ENCODE data around the gene MED27.

Gene MED27

GRCh38 chr9:132099741-132100407 lies 20.2 kb upstream of the MED27 start:
- no peaks in the 10 kb centered on the region for H3K27me3 ChIP-seq (ENCODE audit: insufficient read depth, low read length, poor library complexity, severe bottlenecking)
- H3F3A ChIP-seq (ENCODE audit: low read depth): no peaks in the 10 kb centered on the region
- H3K9me3 ChIP-seq (ENCODE audit: insufficient read depth, low read depth, low read length): no peaks in the 10 kb centered on the region

DNA sequence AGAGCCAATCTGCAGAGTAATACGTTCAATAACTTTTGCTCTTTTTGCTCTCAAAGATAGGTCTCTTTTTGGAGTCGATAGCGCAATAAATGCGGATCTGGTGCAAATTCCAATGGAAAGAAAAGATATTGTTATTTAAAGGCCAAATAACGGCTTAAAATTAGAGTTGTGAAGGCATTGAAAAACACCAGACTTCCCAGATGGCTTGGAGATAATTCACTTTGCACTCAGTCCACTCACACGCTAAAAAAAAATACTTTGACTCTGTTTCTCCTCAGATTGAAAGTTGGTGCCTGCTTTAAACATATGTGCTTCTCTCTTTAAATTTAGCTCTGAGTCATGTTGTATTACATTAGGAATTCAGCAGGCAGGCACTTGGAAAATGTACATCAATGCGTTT lies 19.5 kb upstream of the MED27 start:
- no peak for TF ChIP-seq EZH2phosphoT487 (IDR thresholded peaks at IDR 0.05; ENCODE audit: borderline replicate concordance)
- TF ChIP-seq, protein P1, sequence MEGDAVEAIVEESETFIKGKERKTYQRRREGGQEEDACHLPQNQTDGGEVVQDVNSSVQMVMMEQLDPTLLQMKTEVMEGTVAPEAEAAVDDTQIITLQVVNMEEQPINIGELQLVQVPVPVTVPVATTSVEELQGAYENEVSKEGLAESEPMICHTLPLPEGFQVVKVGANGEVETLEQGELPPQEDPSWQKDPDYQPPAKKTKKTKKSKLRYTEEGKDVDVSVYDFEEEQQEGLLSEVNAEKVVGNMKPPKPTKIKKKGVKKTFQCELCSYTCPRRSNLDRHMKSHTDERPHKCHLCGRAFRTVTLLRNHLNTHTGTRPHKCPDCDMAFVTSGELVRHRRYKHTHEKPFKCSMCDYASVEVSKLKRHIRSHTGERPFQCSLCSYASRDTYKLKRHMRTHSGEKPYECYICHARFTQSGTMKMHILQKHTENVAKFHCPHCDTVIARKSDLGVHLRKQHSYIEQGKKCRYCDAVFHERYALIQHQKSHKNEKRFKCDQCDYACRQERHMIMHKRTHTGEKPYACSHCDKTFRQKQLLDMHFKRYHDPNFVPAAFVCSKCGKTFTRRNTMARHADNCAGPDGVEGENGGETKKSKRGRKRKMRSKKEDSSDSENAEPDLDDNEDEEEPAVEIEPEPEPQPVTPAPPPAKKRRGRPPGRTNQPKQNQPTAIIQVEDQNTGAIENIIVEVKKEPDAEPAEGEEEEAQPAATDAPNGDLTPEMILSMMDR (conservative IDR thresholded peaks at IDR 0.05; ENCODE audit: low read length): no peak

More at GRCh38 chr9:132099741-132100407, 20.2 kb upstream of the MED27 start:
- Histone ChIP-seq H3K4me3 (ENCODE audit: low read length, poor library complexity, severe bottlenecking) (no peak overlapping the region), H3K9ac (ENCODE audit: low read depth, low read length, poor library complexity, severe bottlenecking) (no peak overlapping the region), H3K4me2 (ENCODE audit: low read depth, low read length, poor library complexity, severe bottlenecking) (no peak overlapping the region), H3K36me3 (ENCODE audit: insufficient read depth, low read length) (no peaks in the 10 kb centered on the region), H2AFZ (ENCODE audit: low read length) (no peak overlapping the region), H3K9me2 (replicated peaks; ENCODE audit: low read depth, low read length) (no peaks in the 10 kb centered on the region), H3K79me2 (ENCODE audit: insufficient read depth, low read length) (no peaks in the 10 kb centered on the region), H4K20me1 (ENCODE audit: insufficient read depth, low read length, poor library complexity, severe bottlenecking) (no peaks in the 10 kb centered on the region), H3K4me1 (ENCODE audit: insufficient read depth, low read length, poor library complexity, severe bottlenecking) (no peaks in the 10 kb centered on the region)
- no peak for TF ChIP-seq EZH2phosphoT487 (IDR thresholded peaks at IDR 0.05; ENCODE audit: borderline replicate concordance)
- TF ChIP-seq, protein P1 (conservative IDR thresholded peaks at IDR 0.05; ENCODE audit: low read length): no peak

GRCh38 chr9:132094314-132094791 lies 14.7 kb upstream of the MED27 start:
- Histone ChIP-seq H3K27me3 (ENCODE audit: insufficient read depth, low read length, poor library complexity, severe bottlenecking) (no peaks in the 10 kb centered on the region), H3K4me2 (ENCODE audit: low read depth, low read length, poor library complexity, severe bottlenecking) (no peak overlapping the region), H3K36me3 (ENCODE audit: insufficient read depth, low read length) (no peaks in the 10 kb centered on the region)

More for the DNA sequence above, 19.5 kb upstream of the MED27 start:
- Histone ChIP-seq H3F3A (ENCODE audit: low read depth) (no peaks in the 10 kb centered on the region), H3K9ac (ENCODE audit: low read depth, low read length, poor library complexity, severe bottlenecking) (no peak overlapping the region), H3K4me1 (ENCODE audit: insufficient read depth, low read length, poor library complexity, severe bottlenecking) (no peaks in the 10 kb centered on the region), H3K9me2 (replicated peaks; ENCODE audit: low read depth, low read length) (no peaks in the 10 kb centered on the region), H3K9me3 (ENCODE audit: insufficient read depth, low read depth, low read length) (no peaks in the 10 kb centered on the region), H3K36me3 (ENCODE audit: insufficient read depth, low read length) (no peaks in the 10 kb centered on the region), H4K20me1 (ENCODE audit: insufficient read depth, low read length, poor library complexity, severe bottlenecking) (no peaks in the 10 kb centered on the region), H3K79me2 (ENCODE audit: insufficient read depth, low read length) (no peaks in the 10 kb centered on the region), H3K4me2 (ENCODE audit: low read depth, low read length, poor library complexity, severe bottlenecking) (no peak overlapping the region), H3K27me3 (ENCODE audit: insufficient read depth, low read length, poor library complexity, severe bottlenecking) (no peaks in the 10 kb centered on the region), H2AFZ (ENCODE audit: low read length) (no peak overlapping the region), H3K4me3 (ENCODE audit: low read length, poor library complexity, severe bottlenecking) (no peak overlapping the region)

More at GRCh38 chr9:132094314-132094791, 14.7 kb upstream of the MED27 start:
- Histone ChIP-seq H3K79me2 (ENCODE audit: insufficient read depth, low read length) (no peaks in the 10 kb centered on the region), H3F3A (ENCODE audit: low read depth) (no peaks in the 10 kb centered on the region), H3K9me3 (ENCODE audit: insufficient read depth, low read depth, low read length) (no peaks in the 10 kb centered on the region), H2AFZ (ENCODE audit: low read length) (no peak overlapping the region), H3K9ac (ENCODE audit: low read depth, low read length, poor library complexity, severe bottlenecking) (no peak overlapping the region), H4K20me1 (ENCODE audit: insufficient read depth, low read length, poor library complexity, severe bottlenecking) (no peaks in the 10 kb centered on the region), H3K4me3 (ENCODE audit: low read length, poor library complexity, severe bottlenecking) (no peak overlapping the region), H3K4me1 (ENCODE audit: insufficient read depth, low read length, poor library complexity, severe bottlenecking) (no peaks in the 10 kb centered on the region), H3K9me2 (replicated peaks; ENCODE audit: low read depth, low read length) (no peaks in the 10 kb centered on the region)
- TF ChIP-seq, protein P1 (conservative IDR thresholded peaks at IDR 0.05; ENCODE audit: low read length): no peak
- no peak for TF ChIP-seq EZH2phosphoT487 (IDR thresholded peaks at IDR 0.05; ENCODE audit: borderline replicate concordance)
